Adrenal gland (tissue), 12 donors: ENCODE data around the gene CHN2. TPM values are rescaled to one million over a fixed set of nuclear protein-coding genes. Genes with fewer than 3 reads are reported as not detected.
A peak's percentile ranks its signal among the peaks of the same experiment; 100 is the strongest.

Experiments
- DNase-seq, 7 donors: peaks; one replicate each; pipeline ENCODE4 v3.0.0-alpha.2; 2019 to 2020
- H3K27ac ChIP-seq, 5 donors: fragments of 200-600 bp; sonication (generic) in 4 of 5; 1 replicate in 3 of 5; 2 replicates in 2 of 5; pipeline versions ENCODE4 v1.5.1 to v1.8.0; 2016 to 2020; ENCODE audit warnings: mild to moderate bottlenecking in 1 of 5
- H3K27me3 ChIP-seq: fragments of 200-600 bp; 2 replicates; pipeline ENCODE4 v1.8.0; 2021
- H3K36me3 ChIP-seq, 2 donors: fragments of 200-600 bp; replicated peaks in 1 of 2; 1 replicate in 1 of 2; 2 replicates in 1 of 2; pipeline versions ENCODE4 v1.5.1 to v1.8.0; 2018 to 2022
- H3K4me1 ChIP-seq, 2 donors: fragments of 200-600 bp; replicated peaks in 1 of 2; 1 replicate in 1 of 2; 2 replicates in 1 of 2; pipeline versions ENCODE4 v1.5.1 to v1.8.0; 2018 to 2021
- H3K4me3 ChIP-seq, 4 donors: fragments of 200-600 bp; sonication (generic) in 3 of 4; one replicate each; pipeline ENCODE4 v1.5.1; 2016 to 2018
- H3K9me3 ChIP-seq, 3 donors: fragments of 200-600 bp; sonication (generic) in 1 of 3; replicated peaks in 1 of 3; 1 replicate in 2 of 3; 2 replicates in 1 of 3; pipeline versions ENCODE4 v1.5.1 to v1.8.0; 2016 to 2021
- POLR2A ChIP-seq, 2 donors: fragments of 450-650 bp; IDR thresholded peaks; one replicate each; pipeline ENCODE4 v1.6.1; 2017; ENCODE audit warnings: antibody characterized with exemption in 2 of 2, mild to moderate bottlenecking in 2 of 2, moderate library complexity in 1 of 2
- WGBS, 4 donors: extraction: QIAGEN DNeasy Blood & Tissue Kit in 2 of 4; methylation state at CpG; one replicate each; pipeline versions ENCODE4 v1.1.5 to v1.1.7; 2013 to 2017; 5-methylcytosine and 5-hydroxymethylcytosine counted together
- intact Hi-C, 2 donors: fragments of 100-400 bp; cut with DNase I; formaldehyde crosslinking; loops; one replicate each; pipeline versions ENCODE4 v1.14.1 to v1.15.0; 2022 to 2023
- polyA plus RNA-seq, 3 donors: library from polyadenylated mRNA; stranded (reverse); fragments of 200-250 nt in 2 of 3; fragments of 350-450 nt in 1 of 3; fragmentation: Illumina TruSeq in 1 of 3; extraction: RNeasy Lipid Tissue Mini Kit (QIAGEN cat#74804) in 1 of 3; gene quantifications; one replicate each; pipeline ENCODE4 v1.2.3, GENCODE V29; 2013 to 2014
- total RNA-seq, 9 donors: library from RNA; depleted of rRNA in 4 of 9; stranded (reverse); fragments of >200 nt in 4 of 9; fragments of 120-200 nt in 1 of 9; fragmentation: NEBNext Ultra II Directional in 1 of 9; extraction: Animal tissue kit (Norgen Biotek cat#: 25700) in 1 of 9; gene quantifications; one replicate each; pipeline versions ENCODE4 v1.1.0 to v1.2.4, GENCODE V29; 2013 to 2023
- TF ChIP-seq, protein P1 (sequence below), 6 experiments: fragments of 450-650 bp in 4 of 6; fragments of 200-600 bp in 2 of 6; sonication (generic) in 1 of 6; IDR thresholded peaks; 1 replicate in 5 of 6; 2 replicates in 1 of 6; pipeline versions ENCODE4 v1.5.1 to v1.8.0; 2016 to 2021; ENCODE audit warnings: antibody characterized with exemption in 6 of 6, mild to moderate bottlenecking in 2 of 6, moderate library complexity in 1 of 6
- donor health status: healthy with polysubstance abuse.
- donor health status: Bipolar disorder and iron deficiency.
- donor health status: DM: yes; HTN: yes; CAD: no.
- donor health status: DM: no; HTN: no; CAD: no.
- donor health status: DM: no; HTN: no; CAD: no.
- donor health status: DM: yes; HTN: yes; CAD: no.

The CHN2 gene
- total and polyA plus RNA-seq, 12 donors: 2.7 to 35.4 (median 11.5) TPM

DNA sequence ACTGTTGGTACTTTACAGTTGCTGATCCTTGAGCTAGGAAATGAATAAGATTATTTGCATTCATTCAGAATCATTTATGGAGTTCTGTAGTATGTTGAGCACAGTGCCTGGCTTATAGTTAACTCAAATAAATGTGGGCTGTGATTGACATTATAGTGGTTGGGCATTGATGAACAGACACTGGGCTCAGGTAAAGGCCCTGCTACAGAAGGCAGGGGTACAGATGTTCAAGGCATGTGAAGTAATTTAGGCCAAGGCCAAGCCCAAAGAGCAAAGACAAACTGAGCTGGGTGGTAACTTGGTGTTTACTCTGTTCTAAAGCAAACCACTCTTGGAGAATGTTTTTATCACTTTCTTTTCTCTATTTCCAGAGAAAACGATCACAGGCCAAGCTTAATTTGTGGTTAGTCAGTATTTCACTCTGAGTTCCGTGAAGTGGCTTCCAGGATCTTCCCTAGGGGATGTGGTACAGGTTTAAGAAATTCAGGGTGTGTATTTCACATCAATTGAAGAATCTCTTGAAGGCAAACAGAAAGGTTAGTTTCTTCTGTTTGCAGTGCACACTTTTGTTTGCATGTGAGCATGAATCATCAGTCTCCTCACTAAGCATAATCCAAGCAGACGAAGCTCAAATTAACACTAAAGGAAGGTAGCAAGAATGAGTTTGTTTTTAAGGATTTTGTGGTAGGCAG is 255.1 kb downstream of the CHN2 start:
- Histone ChIP-seq H3K27me3 (no peaks in the 10 kb centered on the region), H3K4me1 (no peaks in the 10 kb centered on the region), H3K9me3 (no peaks in the 10 kb centered on the region), H3K27ac (no peak overlapping the region), H3K4me3 (no peak overlapping the region), H3K36me3 (no peaks in the 10 kb centered on the region)
- WGBS, 4 donors: 67 to 74% (median 69%) methylated on average over 3 of the region's 3 CpGs
- DNase-seq: no peak
- no peak for TF ChIP-seq POLR2A (IDR thresholded peaks at IDR 0.05)
- TF ChIP-seq, protein P1, sequence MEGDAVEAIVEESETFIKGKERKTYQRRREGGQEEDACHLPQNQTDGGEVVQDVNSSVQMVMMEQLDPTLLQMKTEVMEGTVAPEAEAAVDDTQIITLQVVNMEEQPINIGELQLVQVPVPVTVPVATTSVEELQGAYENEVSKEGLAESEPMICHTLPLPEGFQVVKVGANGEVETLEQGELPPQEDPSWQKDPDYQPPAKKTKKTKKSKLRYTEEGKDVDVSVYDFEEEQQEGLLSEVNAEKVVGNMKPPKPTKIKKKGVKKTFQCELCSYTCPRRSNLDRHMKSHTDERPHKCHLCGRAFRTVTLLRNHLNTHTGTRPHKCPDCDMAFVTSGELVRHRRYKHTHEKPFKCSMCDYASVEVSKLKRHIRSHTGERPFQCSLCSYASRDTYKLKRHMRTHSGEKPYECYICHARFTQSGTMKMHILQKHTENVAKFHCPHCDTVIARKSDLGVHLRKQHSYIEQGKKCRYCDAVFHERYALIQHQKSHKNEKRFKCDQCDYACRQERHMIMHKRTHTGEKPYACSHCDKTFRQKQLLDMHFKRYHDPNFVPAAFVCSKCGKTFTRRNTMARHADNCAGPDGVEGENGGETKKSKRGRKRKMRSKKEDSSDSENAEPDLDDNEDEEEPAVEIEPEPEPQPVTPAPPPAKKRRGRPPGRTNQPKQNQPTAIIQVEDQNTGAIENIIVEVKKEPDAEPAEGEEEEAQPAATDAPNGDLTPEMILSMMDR (IDR thresholded peaks at IDR 0.05): no peak
- intact Hi-C loops: no loop called here

DNA sequence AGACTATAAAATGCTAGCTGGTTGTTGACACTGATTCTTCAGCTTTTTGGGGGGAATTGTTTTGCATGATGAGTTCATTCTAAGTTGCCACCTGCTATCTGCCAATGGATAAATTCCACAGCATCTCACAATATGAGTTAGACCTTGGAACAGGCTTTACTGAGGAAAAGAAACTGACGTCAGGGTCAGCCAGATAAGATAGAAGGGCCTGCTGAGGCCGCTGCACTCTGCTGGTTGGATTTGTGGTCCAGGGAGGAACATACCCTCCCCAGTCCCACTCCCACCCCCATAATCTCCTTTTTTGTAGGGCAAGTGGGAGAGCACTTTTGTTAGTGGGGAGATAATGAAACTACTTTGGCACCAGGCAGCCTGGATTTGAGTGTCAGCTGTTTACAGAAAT is 258.4 kb downstream of the CHN2 start:
- intact Hi-C loops: no loop called here
- TF ChIP-seq, protein P1 (IDR thresholded peaks at IDR 0.05): no peak
- TF ChIP-seq POLR2A (IDR thresholded peaks at IDR 0.05): no peak

DNA sequence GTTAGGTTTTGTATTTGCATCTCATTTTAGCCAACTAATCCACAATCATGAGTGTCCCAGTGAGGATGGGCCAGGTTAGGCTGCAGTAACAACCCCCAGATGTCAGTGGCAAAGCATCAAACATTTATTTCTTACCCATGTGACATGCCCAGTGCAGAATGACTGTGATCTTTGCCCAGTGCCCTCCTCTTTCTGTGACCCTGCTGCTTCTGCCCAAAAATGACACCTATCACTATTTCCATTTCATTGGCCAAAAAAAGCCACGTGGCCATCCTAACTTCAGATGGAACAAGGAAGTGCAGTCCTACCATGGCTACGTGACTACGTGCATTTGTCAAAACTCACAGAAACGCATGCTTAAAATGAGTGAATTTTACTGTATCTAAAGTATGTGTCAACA is 259.9 kb downstream of the CHN2 start:
- no peaks in the 10 kb centered on the region for H3K27me3 ChIP-seq
- DNase-seq: no peak
- H3K4me1 ChIP-seq: no peaks in the 10 kb centered on the region
- TF ChIP-seq, protein P1 (IDR thresholded peaks at IDR 0.05): no peak
- no peak for TF ChIP-seq POLR2A (IDR thresholded peaks at IDR 0.05)
- intact Hi-C loops: no loop called here
- WGBS, 4 donors: 87 to 93% (median 92%) methylated on average over 4 of the region's 4 CpGs
- H3K4me3 ChIP-seq: no peak overlapping the region
- H3K27ac ChIP-seq: no peak overlapping the region
- H3K9me3 ChIP-seq: no peaks in the 10 kb centered on the region
- no peaks in the 10 kb centered on the region for H3K36me3 ChIP-seq

More for the DNA sequence above, 258.4 kb downstream of the CHN2 start:
- no peaks in the 10 kb centered on the region for H3K36me3 ChIP-seq
- no peaks in the 10 kb centered on the region for H3K9me3 ChIP-seq
- no peaks in the 10 kb centered on the region for H3K4me1 ChIP-seq
- H3K27ac ChIP-seq: no peak overlapping the region
- H3K4me3 ChIP-seq: no peak overlapping the region
- no peaks in the 10 kb centered on the region for H3K27me3 ChIP-seq
- peak in 1 of 7 donors; percentile 10 for DNase-seq
- WGBS, 4 donors: 29 to 57% (median 40%) methylated on average over 2 of the region's 2 CpGs

DNA sequence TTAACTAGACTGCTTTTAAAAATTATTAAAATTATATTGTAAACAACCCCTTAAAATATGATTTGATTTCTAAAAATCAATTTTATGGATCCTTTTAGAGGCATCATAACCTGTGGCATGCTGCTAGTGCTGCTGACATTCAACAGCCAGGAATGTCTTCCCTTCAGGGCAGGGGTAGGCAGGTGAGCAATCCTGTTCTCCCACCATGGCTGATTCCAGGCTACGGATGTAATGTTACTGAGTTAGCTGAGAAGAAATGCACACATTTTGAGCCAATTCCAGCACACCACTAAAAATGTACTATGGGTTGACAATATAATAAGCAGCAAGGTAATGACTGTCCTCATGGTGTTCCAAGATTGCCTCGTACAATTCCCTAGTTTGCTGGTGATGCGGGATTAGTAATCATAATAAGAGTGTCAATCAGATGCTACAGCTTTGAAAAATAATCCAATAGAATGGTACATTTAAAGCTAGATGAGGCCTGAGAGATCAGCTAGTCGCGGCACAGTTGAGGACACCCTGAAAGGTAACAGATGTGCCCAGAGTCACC is 260.4 kb downstream of the CHN2 start:
- no peaks in the 10 kb centered on the region for H3K4me1 ChIP-seq
- no peaks in the 10 kb centered on the region for H3K36me3 ChIP-seq
- H3K27me3 ChIP-seq: no peaks in the 10 kb centered on the region
- intact Hi-C loops: no loop called here
- no peak overlapping the region for H3K27ac ChIP-seq
- no peak for TF ChIP-seq POLR2A (IDR thresholded peaks at IDR 0.05)
- TF ChIP-seq, protein P1 (IDR thresholded peaks at IDR 0.05): no peak
- WGBS, 4 donors: 88 to 97% (median 95%) methylated on average over 5 of the region's 5 CpGs
- no peak for DNase-seq
- no peaks in the 10 kb centered on the region for H3K9me3 ChIP-seq
- no peak overlapping the region for H3K4me3 ChIP-seq
